Neural progenitor cell (in vitro differentiated cells): ENCODE measurements around the gene HSD11B1L.

Experiments used
- CTCF ChIP-seq: fragments of 200-600 bp; sonication (generic); IDR thresholded peaks from 2 replicates; pipeline ENCODE4 v1.5.1; 2017; ENCODE audit warnings: antibody characterized with exemption, mild to moderate bottlenecking
- EZH2 ChIP-seq: fragments of 200-600 bp; sonication (generic); IDR thresholded peaks from 2 replicates; pipeline ENCODE4 v1.6.1; 2017; ENCODE audit warnings: antibody characterized with exemption, mild to moderate bottlenecking, moderate library complexity

GRCh38 chr19:5692723-5693194, 11.9 kb downstream of the HSD11B1L start:
- TF ChIP-seq CTCF = no peak
- no peak for TF ChIP-seq EZH2
